Measurements from ENCODE around the gene UTP20. TPM values are rescaled to one million over a fixed set of nuclear protein-coding genes. Genes with fewer than 3 reads are reported as not detected.
A peak's percentile ranks its signal among the peaks of the same experiment; 100 is the strongest.

Gene UTP20
- total and polyA plus RNA-seq, 4 donors = 1.5 to 10.1 (median 4.4) TPM

- no peaks in the 10 kb centered on the region for H3K9me3 ChIP-seq (ENCODE audit: control insufficient read depth in 4 of 4, low read length in 3 of 4)
- H3K4me1 ChIP-seq (ENCODE audit: control insufficient read depth in 4 of 4, insufficient read depth in 4 of 4, low read length in 3 of 4) = peaks cover 5 to 16% (median 11%) of the 10 kb centered on the region in 4 donors
- TF ChIP-seq RXRA (IDR thresholded peaks at IDR 0.05) (no peak), HNF4A (conservative IDR thresholded peaks at IDR 0.05) (no peak), GABPA (IDR thresholded peaks at IDR 0.05 in 1 of 2, conservative IDR thresholded peaks at IDR 0.05 in 1 of 2) (no peak), TAF1 (conservative IDR thresholded peaks at IDR 0.05) (no peak), YY1 (IDR thresholded peaks at IDR 0.05) (no peak), JUND (IDR thresholded peaks at IDR 0.05) (no peak), REST (IDR thresholded peaks at IDR 0.05) (no peak), EGR1 (IDR thresholded peaks at IDR 0.05; ENCODE audit: low read depth in 2 of 2) (no peak), HNF4G (IDR thresholded peaks at IDR 0.05) (no peak), SP1 (IDR thresholded peaks at IDR 0.05) (no peak), NR2F2 (IDR thresholded peaks at IDR 0.05) (no peak), FOXA1 (IDR thresholded peaks at IDR 0.05) (no peak), RAD21 (IDR thresholded peaks at IDR 0.05) (no peak), ZBTB33 (IDR thresholded peaks at IDR 0.05) (no peak)
- TF ChIP-seq, protein P1, sequence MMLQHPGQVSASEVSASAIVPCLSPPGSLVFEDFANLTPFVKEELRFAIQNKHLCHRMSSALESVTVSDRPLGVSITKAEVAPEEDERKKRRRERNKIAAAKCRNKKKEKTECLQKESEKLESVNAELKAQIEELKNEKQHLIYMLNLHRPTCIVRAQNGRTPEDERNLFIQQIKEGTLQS (IDR thresholded peaks at IDR 0.05) = no peak
- TF ChIP-seq, protein P2, sequence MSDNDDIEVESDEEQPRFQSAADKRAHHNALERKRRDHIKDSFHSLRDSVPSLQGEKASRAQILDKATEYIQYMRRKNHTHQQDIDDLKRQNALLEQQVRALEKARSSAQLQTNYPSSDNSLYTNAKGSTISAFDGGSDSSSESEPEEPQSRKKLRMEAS (IDR thresholded peaks at IDR 0.05) = no peak
- H3K27ac ChIP-seq (ENCODE audit: low read depth in 1 of 2, low read length in 2 of 2) = peak overlapping the region; percentile 86 to 99
- under 1% methylated on average over 18 of the region's 18 CpGs for WGBS
- peak overlapping the region; percentile 74 to 98 (median 96) for H3K4me3 ChIP-seq (ENCODE audit: low read depth in 1 of 3, low read length in 3 of 3)
- no peak for DNase-seq (ENCODE audit: low spot score)
- peak overlapping the region; percentile 65 to 86 for H3K9ac ChIP-seq (ENCODE audit: low read depth in 1 of 2, low read length in 2 of 2)
- peaks cover 0 to 3% (median 0%) of the 10 kb centered on the region in 4 donors for H3K36me3 ChIP-seq (ENCODE audit: control insufficient read depth in 4 of 4, insufficient read depth in 3 of 4, low read depth in 1 of 4, low read length in 3 of 4)
- no peaks in the 10 kb centered on the region for H3K27me3 ChIP-seq (ENCODE audit: control insufficient read depth in 4 of 4, insufficient read depth in 4 of 4, low read length in 3 of 4)
Observed at GRCh38 chr12:101407049-101407435, 127.1 kb downstream of the UTP20 start.

GRCh38 chr12:101407436-101408345, 127.8 kb downstream of the UTP20 start, which contains the start of gene ARL1:
ARL1 (minus strand) TSS chr12:101407772; CDS start chr12:101407645, 127 bp downstream.
- H3K27ac ChIP-seq (ENCODE audit: low read depth in 1 of 2, low read length in 2 of 2) = peak within 1 kb of the TSS; percentile 86 to 99
- H3K36me3 ChIP-seq (ENCODE audit: control insufficient read depth in 4 of 4, insufficient read depth in 3 of 4, low read depth in 1 of 4, low read length in 3 of 4) = no peaks in the 10 kb centered on the region
- under 1% methylated on average over 71 of the region's 71 CpGs for WGBS
- peak; percentile 84 for DNase-seq (ENCODE audit: low spot score)
- H3K4me3 ChIP-seq (ENCODE audit: low read depth in 1 of 3, low read length in 3 of 3) = peak within 1 kb of the TSS; percentile 74 to 98 (median 96)
- peak within 1 kb of the TSS; percentile 65 to 97 for H3K9ac ChIP-seq (ENCODE audit: low read depth in 1 of 2, low read length in 2 of 2)
- H3K9me3 ChIP-seq (ENCODE audit: control insufficient read depth in 4 of 4, low read length in 3 of 4) = no peaks in the 10 kb centered on the region
- no peaks in the 10 kb centered on the region for H3K27me3 ChIP-seq (ENCODE audit: control insufficient read depth in 4 of 4, insufficient read depth in 4 of 4, low read length in 3 of 4)
- peaks cover 5 to 16% (median 11%) of the 10 kb centered on the region in 4 donors for H3K4me1 ChIP-seq (ENCODE audit: control insufficient read depth in 4 of 4, insufficient read depth in 4 of 4, low read length in 3 of 4)
- peak; percentile 34 to 51 for TF ChIP-seq RXRA (IDR thresholded peaks at IDR 0.05)
- TF ChIP-seq HNF4A (conservative IDR thresholded peaks at IDR 0.05) = peak; percentile 43 to 61
- TF ChIP-seq FOXA1 (IDR thresholded peaks at IDR 0.05) = no peak
- peak; percentile 70 for TF ChIP-seq SP1 (IDR thresholded peaks at IDR 0.05)
- TF ChIP-seq, protein P1 (IDR thresholded peaks at IDR 0.05) = no peak
- TF ChIP-seq, protein P2 (IDR thresholded peaks at IDR 0.05) = peak; percentile 67
- TF ChIP-seq YY1 (IDR thresholded peaks at IDR 0.05) = peak; percentile 83
- TF ChIP-seq REST (IDR thresholded peaks at IDR 0.05) = no peak
- no peak for TF ChIP-seq JUND (IDR thresholded peaks at IDR 0.05)
- TF ChIP-seq GABPA (IDR thresholded peaks at IDR 0.05 in 1 of 2, conservative IDR thresholded peaks at IDR 0.05 in 1 of 2) = peak in 1 of 2 donors; percentile 56
- TF ChIP-seq HNF4G (IDR thresholded peaks at IDR 0.05) = no peak
- no peak for TF ChIP-seq RAD21 (IDR thresholded peaks at IDR 0.05)
- TF ChIP-seq NR2F2 (IDR thresholded peaks at IDR 0.05) = peak; percentile 25
